Stimulated activated CD4-positive, alpha-beta T cell treated with anti-CD3 and anti-CD28 coated beads, TNF-alpha, amount 100 ng/mL, for 1 hour (primary cell): ENCODE results near the gene OR9A4.

ENCODE experiments used
- DNase-seq, 3 donors: peaks; one replicate each; pipeline ENCODE4 v3.0.0-alpha.2; 2020; ENCODE audit warnings: low read depth in 3 of 3, low spot score in 1 of 3

Gene OR9A4

DNA sequence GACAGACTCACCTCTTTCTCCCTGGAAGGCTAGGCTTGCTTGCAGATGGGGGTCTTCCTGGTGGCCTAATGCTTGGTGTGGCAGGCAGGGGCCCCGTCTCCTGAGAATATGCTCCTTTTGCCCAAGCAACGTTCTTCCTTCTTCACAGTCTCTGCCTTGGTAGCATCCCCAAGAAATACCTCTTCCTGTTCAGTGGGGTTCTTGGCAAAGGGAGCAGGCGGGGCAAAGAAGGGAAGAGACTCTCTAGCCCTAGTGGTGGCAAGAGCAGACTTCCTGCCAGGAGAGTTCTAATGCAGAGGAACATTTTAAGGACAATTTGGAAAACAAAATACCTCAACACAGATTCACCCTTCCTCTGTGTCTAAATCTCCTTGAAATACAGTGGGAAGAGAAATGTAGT lies 30.6 kb downstream of the OR9A4 start, which contains the start of gene CLEC5A:
TSS of gene CLEC5A (minus strand) at position 179 of the 400 bp plus-strand sequence. CDS start 682 bp downstream, outside the sequence.
- DNase-seq = no peak

DNA sequence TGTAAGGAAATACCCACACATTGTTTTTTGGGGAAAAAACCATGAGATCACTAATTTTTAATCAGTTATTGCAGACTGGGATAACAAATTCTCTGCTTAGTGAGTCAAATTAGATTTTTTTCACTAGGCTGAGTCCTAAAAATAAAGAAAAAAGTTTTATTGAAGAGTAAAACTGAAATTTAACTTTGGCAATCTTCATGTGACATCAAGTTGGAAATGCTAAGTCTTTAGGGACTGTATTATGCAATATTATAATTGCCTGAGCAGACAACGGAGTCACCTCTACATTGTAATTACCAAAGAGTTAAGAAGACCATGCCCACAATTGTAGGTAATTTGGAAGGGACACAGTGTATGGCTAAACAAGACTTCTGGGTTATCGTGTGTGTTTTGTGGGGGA lies 32.8 kb downstream of the OR9A4 start:
- no peak for DNase-seq

DNA sequence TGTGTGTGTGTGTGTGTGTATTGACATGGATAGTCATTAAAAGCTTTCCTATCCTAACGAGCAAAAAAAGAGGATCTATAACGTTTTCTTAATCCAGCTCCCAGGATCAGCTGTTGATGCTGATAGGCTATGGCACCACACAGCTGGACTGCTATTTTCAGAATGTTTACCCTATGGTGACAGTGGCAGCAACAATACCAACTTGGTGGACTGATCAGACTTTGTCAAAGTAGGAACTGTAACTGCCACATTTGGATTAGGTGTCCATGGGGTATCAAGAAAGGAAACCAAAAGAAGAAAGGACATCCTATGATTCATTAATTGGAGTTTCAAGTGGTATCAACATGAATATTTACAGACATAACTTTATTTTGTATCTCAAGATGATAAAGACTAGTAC lies 33.3 kb downstream of the OR9A4 start:
- no peak for DNase-seq

DNA sequence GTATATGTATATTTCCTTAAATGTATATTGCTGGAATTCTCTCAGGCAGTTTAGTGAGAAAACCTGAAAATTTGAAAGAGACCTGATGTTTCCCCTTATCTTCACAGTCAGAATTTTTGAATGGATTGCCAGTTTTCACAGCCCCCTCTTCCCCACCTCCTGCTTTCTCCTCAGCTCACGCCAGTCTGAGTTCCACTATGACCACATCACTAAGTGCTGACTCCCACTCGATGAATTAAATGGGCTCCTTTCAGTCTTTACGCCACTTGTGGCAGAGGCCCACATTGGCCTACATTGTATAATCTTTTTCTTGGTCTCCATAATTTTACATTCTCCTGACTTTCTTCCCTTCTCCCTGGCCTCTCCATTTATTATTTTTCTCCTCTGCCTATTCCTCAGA lies 33.7 kb downstream of the OR9A4 start:
- DNase-seq = no peak

DNA sequence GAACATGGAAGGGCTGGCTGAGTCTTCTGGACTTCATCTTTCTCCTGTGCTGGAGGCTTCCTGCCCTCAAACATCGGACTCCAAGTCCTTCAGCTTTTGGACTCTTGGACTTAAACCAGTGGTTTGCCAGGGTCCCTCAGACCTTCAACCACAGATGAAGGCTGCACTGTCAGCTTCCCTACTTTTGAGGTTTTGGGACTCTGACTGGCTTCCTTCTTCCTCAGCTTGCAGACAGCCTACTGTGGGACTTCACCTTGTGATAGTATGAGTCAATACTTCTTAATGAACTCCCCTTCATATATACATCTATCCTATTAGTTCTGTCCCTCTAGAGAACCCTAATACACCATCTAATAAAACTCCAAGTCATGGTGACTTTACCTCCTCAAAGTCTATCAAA lies 34.6 kb downstream of the OR9A4 start:
- DNase-seq = no peak

DNA sequence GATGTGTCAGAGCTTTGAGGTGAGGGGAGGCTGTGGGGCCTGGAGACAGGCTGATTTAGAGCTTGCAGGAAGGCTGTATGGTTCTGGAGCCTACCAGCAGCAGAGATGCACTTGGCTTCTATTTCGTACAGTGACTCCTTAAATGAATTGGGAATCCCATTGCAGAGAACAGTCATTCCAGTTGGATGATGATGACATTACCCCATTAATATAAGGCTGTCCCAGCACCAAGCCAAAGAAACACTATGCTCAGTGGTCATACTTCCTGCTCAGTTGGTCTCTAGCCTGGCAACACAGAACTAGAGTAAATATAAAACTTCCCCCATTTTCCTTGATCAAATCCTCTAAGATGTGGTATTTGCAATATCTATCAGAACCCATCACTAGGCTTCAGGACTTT lies 36.3 kb downstream of the OR9A4 start:
- DNase-seq = no peak

DNA sequence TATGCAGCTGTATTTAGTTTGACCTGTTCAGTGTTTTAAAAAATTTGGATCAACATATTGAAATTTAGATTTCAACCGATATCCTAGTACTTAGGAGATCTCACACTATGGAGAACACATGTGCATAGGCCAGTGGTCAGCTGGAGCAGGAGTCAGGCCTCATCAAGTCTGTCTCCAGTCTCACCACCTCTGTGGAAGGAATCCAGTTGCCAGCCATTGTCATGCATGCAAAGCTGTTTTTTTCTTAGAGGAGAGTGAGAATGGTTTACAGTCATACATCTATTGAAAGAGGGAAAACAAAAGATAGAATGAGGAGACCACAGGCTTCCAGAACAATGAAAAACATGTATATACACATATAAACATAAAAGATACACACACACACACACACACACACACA lies 38.1 kb downstream of the OR9A4 start:
- no peak for DNase-seq

DNA sequence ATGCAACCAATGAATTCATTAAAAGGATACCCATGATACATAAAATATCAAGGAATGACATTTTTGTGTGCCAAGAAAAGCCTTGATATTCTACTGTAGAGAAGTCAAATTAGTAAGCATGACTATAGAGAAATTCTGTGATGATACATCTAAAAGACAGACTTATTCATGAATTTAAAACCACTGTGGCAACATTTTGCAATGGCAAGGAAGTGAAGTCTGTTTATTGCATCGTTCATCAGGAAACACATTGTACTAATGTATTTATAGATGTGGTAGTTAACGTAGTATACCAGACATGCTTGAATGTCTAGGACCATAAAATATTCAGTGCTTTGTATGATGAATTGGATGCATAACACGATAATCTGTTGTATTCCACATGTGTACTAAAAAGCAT lies 39.9 kb downstream of the OR9A4 start:
- no peak for DNase-seq

DNA sequence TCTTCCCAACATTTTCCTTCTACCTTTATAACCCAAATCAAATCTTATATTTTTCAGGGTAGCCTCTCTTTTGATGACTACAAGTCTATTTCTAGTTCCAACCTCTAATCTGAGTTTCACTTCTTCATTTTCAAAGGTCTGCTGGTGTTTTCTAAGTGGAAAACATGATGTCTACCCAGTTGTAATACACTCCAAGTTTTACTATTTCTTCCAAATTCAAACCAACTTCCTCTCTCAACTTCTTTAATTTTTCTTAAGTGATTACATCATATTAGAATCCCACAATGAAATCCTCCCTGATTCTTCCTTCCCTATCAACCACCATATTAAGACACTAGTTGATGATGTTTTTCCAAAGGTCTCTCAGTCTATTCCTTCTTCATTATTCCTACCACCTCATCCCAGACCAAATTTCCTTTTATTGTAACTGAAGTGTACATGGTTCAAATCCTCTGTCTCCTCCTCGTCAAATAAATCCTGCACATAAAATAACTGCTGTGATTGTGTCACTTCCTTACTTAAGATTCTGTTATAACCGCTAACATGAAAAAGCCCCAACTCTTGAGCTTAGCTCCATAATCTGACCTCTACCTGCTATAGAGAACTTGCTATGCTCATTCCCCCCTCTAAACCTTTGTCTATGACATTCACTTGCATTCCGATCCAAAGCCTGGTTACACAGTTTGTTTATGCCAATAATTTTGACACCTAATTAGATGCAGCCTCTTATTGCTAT lies 44.7 kb downstream of the OR9A4 start:
- DNase-seq = no peak
